ENCODE measurements around the gene MCHR1. TPM values are rescaled to one million over a fixed set of nuclear protein-coding genes. Genes with fewer than 3 reads are reported as not detected.
"Not testable (repeated sequence)": the region's sequence is repeated elsewhere in the genome, so short reads cannot be mapped to it uniquely, and the experiment has no call there.

Gene MCHR1
- total RNA-seq, 2 donors from 2014 or later: not detected

DNA sequence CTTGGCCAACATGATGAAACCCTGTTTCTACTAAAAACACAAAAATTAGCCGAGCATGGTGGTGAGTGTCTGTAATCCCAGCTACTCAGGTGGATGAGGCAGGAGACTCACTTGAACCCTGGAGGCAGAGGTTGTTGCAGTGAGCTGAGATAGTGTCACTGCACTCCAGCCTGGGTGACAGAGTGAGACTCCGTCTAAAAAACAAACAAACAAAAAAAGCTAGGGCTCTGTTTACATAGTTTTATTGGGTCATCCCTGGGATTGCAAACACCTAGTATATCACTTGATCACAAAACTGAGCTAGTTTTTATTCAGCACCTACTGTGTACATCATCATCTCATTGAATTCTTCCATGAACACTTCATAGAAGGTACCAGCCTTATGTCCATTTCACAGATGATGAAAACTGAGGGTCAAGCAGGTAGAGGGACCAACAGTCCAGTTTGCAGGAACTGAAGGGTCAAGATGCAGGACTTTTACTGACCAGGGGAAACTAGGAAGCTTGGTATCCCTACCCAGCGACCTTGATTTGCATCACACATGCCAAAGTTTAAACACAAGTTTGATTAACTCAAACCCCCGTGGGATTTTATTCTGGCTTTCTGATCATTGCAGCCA is 33.6 kb upstream of the MCHR1 start:
- Mint-ChIP-seq H3K4me3 (peak overlapping the region in 1 of 2 donors; percentile 46), H3K4me1 (ENCODE audit: low read depth) (peaks cover 24% of the 10 kb centered on the region), H3K27ac (no peak overlapping the region), H3K36me3 (ENCODE audit: insufficient read depth in 2 of 2) (no peaks in the 10 kb centered on the region), H3K9me3 (no peaks in the 10 kb centered on the region), H3K27me3 (ENCODE audit: low read depth) (no peaks in the 10 kb centered on the region)
- DNase-seq (no peak), ATAC-seq (replicated peaks in 1 of 2) (no peak)

DNA sequence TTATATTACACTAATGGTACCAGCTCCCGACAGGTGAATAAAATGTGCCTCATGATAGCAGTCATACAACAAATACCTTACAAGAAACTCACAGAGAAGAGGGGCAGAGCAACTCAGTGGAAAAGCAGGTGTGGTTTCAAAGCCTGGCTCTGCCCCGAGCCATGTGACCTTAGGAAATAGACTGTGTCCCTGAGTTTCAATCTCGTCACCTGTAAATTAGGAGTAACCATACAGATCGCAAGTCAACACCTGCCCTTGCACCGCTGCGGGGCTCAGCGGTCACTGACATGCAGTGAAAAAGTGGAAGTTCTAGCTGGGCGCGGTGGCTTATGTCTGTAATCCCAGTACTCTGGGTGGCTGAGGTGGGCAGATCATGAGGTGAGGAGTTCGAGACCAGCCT is 30.9 kb upstream of the MCHR1 start:
- H3K36me3 Mint-ChIP-seq (ENCODE audit: insufficient read depth in 2 of 2): no peaks in the 10 kb centered on the region
- no peak for DNase-seq
- no peak overlapping the region for H3K4me3 Mint-ChIP-seq
- no peaks in the 10 kb centered on the region for H3K9me3 Mint-ChIP-seq
- no peak overlapping the region for H3K27ac Mint-ChIP-seq
- ATAC-seq (replicated peaks in 1 of 2): no peak
- no peaks in the 10 kb centered on the region for H3K27me3 Mint-ChIP-seq (ENCODE audit: low read depth)
- peaks cover 50% of the 10 kb centered on the region for H3K4me1 Mint-ChIP-seq (ENCODE audit: low read depth)

DNA sequence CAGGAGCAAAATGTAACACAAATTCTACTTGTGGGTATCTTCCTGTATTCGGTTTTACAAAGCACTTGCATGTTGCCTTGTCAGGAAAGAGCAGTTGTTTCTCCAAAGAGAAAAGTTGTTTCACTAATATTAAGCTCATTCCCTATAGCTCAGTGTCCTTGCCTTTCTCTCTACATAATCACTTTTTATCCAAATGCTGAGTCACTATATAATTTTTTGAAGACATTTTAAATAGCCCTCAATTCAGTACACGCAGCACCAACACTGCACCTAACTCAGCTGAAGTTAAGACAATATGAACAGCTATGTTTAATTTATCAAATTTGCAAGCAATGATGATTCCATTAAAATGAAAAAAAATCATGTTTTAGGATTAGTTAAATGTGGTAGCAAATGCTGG is 28.2 kb upstream of the MCHR1 start:
- ATAC-seq (replicated peaks in 1 of 2) (no peak), DNase-seq (no peak)
- Mint-ChIP-seq H3K9me3 (no peaks in the 10 kb centered on the region), H3K27ac (no peak overlapping the region), H3K27me3 (ENCODE audit: low read depth) (no peaks in the 10 kb centered on the region), H3K36me3 (ENCODE audit: insufficient read depth in 2 of 2) (no peaks in the 10 kb centered on the region), H3K4me3 (peak overlapping the region; percentile 74 to 82), H3K4me1 (ENCODE audit: low read depth) (peaks cover 50% of the 10 kb centered on the region)

DNA sequence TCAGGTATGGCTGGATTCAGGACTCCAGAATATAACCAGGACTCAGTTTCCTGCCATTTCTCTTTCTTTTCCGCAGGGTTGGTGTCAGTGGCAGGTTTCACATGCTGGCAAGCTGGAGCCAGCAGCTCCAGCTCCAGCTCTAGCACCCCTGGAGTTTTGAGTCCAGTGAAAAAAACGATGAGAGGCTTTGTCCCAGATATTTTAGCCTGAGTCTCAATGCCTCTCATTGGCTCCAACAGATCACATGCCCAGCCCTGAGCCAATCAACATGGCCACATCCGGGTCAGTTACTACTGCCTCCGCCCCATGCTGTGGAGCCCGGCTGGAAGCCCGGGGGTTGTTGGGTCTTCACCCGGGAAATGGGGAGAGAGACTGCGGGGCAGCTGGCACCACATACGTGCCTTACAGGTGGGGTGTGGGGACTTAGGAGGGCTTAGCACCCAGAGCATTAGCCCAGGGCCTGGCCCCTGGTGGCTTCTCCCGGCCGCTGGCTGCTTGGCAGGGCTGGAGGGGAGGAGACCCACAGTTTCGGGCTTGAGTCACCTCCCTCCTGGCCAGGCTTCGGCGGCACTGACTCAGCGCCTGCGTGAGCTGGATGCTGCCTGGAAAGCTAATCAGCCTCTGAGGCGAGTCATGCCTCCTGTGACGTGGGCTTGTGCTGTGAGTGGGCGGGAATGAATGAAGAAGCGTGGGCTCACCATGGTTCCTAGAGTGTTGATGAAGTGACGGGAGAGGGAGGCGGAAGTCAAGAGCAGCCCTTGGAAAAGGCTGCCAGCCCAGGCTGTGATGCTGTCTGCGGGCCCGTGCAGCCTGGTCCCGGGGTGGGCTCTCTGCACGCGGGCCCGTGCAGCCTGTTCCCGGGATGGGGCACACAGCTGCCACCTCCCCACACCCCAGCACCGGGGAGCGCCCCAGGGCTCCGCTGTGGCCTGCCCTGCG is 27.5 kb upstream of the MCHR1 start:
- H3K27me3 Mint-ChIP-seq (ENCODE audit: low read depth): no peaks in the 10 kb centered on the region
- no peaks in the 10 kb centered on the region for H3K36me3 Mint-ChIP-seq (ENCODE audit: insufficient read depth in 2 of 2)
- no peaks in the 10 kb centered on the region for H3K9me3 Mint-ChIP-seq
- DNase-seq (peak; percentile 92 to 95), ATAC-seq (replicated peaks in 1 of 2) (peak; percentile 99)
- H3K4me3 Mint-ChIP-seq: peak overlapping the region; percentile 74 to 82
- H3K27ac Mint-ChIP-seq: peak overlapping the region; percentile 86
- peaks cover 42% of the 10 kb centered on the region for H3K4me1 Mint-ChIP-seq (ENCODE audit: low read depth)

DNA sequence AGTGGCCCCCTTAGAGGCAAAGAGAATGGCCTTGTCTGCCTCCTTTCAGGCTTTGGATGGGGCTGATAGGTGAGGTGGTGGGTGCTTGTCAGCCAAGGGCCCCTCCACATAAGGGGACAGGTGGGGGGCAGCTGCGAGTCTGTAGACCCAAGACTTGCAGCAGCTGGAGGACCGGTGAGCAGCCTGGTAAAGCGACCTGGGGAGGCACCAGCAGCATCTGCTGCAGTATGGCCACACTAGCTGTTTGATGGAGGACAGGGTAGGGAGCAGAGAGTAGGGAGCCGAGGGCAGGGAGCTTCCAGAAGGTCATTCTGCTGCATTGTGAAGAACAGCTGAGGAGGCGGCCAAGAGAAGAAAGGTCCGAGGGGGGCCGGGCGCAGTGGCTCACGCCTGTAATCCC is 25.9 kb upstream of the MCHR1 start:
- no peaks in the 10 kb centered on the region for H3K36me3 Mint-ChIP-seq (ENCODE audit: insufficient read depth in 2 of 2)
- ATAC-seq (replicated peaks in 1 of 2): no peak
- no peak for DNase-seq
- no peaks in the 10 kb centered on the region for H3K9me3 Mint-ChIP-seq
- peak overlapping the region; percentile 63 for H3K27ac Mint-ChIP-seq
- H3K4me3 Mint-ChIP-seq: no peak overlapping the region
- H3K27me3 Mint-ChIP-seq (ENCODE audit: low read depth): no peaks in the 10 kb centered on the region
- peaks cover 28% of the 10 kb centered on the region for H3K4me1 Mint-ChIP-seq (ENCODE audit: low read depth)

DNA sequence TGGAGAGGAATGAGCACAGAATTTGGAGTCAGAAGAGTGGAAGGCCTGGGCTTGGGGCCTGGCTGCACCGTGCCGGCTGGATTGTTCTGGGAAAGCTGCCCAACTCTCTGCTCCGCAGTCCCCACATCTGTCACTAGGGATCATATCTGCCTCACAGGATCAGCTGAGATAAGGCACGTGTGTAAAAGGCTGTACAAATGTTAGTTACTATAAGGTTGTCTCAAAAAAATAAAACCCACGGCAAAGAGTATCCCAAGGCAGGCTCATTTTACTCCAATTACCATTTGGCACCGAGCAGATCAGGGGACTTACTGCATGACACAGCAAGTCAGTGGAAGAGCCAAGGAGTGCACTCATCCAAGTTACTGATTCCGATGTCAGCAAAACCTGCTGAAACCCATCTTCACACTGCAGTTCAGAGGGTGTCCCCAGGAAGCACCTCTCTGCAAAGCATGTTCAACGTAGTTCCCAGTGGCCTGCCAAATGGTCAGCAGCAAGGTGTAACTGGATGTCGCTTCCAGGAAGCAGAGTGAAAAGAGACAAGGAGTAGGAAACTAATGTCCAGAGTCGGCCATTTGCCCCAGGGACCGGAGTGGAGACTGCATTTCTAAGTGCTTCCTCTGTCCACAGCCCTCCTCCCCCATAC is 24.6 kb upstream of the MCHR1 start:
- no peak for DNase-seq
- no peak for ATAC-seq (replicated peaks in 1 of 2)
- H3K27ac Mint-ChIP-seq: no peak overlapping the region
- no peaks in the 10 kb centered on the region for H3K9me3 Mint-ChIP-seq
- no peak overlapping the region for H3K4me3 Mint-ChIP-seq
- no peaks in the 10 kb centered on the region for H3K27me3 Mint-ChIP-seq (ENCODE audit: low read depth)
- peaks cover 27% of the 10 kb centered on the region for H3K4me1 Mint-ChIP-seq (ENCODE audit: low read depth)
- H3K36me3 Mint-ChIP-seq (ENCODE audit: insufficient read depth in 2 of 2): no peaks in the 10 kb centered on the region

DNA sequence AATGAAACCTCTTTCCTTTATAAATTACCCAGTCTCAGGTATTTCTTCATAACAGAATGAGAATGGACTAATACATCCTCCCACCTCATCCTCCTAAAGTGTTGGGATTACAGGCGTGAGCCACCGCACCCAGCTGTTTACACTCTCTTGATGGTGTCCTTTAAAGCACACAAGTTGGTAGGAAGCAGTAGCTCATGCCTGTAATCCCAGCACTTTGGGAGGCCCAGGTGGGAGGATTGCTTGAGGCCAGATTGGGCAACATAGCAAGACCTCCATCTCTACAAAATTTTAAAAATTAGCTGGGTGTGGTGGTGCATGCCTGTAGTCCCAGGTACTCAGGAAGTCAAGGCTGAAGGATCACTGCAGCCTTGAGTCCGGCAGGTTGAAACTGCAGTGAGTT is 23.3 kb upstream of the MCHR1 start:
- H3K27me3 Mint-ChIP-seq (ENCODE audit: low read depth); H3K9me3 Mint-ChIP-seq; H3K4me3 Mint-ChIP-seq; DNase-seq; H3K27ac Mint-ChIP-seq; H3K36me3 Mint-ChIP-seq (ENCODE audit: insufficient read depth in 2 of 2); ATAC-seq (replicated peaks in 1 of 2): not testable (repeated sequence)
- H3K4me1 Mint-ChIP-seq (ENCODE audit: low read depth): peaks cover 26% of the 10 kb centered on the region

DNA sequence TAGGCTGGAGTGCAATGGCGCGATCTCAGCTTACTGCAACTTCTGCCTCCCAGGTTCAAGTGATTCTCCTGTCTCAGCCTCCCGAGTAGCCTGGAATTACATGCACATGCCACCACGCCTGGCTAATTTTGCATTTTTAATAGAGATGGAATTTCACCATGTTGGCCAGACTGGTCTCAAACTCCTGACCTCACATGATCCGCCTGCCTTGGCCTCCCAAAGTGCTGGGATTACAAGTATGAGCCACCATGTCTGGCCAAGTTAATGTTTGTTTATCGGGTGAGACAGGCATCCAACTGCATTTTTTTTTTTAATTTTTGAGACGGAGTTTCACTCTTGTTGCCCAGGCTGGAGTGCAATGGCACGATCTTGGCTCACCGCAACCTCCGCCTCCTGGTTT is 22.6 kb upstream of the MCHR1 start:
- ATAC-seq (replicated peaks in 1 of 2); H3K27ac Mint-ChIP-seq; H3K27me3 Mint-ChIP-seq (ENCODE audit: low read depth); H3K9me3 Mint-ChIP-seq; DNase-seq; H3K36me3 Mint-ChIP-seq (ENCODE audit: insufficient read depth in 2 of 2); H3K4me3 Mint-ChIP-seq: not testable (repeated sequence)
- H3K4me1 Mint-ChIP-seq (ENCODE audit: low read depth): peaks cover 18% of the 10 kb centered on the region

DNA sequence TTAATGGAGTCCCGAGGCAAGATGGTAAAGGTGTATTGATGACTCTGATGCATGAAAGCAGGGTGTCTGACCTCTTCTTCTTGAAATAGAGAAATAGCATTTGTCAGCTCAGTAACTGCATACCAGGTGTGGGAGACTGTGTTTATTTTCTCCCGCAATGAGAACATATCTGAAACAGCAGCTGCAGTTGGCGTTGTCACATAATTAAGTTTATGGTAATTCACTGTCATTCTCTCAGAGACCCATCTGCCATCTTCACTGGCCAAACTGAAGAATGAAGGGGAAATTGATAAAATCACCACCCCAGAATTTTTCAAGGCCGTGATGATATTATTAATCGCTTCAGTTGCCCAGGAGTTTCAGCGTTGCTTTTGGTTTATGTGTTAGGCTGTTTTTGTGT is 20.1 kb upstream of the MCHR1 start:
- Mint-ChIP-seq H3K9me3 (no peaks in the 10 kb centered on the region), H3K36me3 (ENCODE audit: insufficient read depth in 2 of 2) (no peaks in the 10 kb centered on the region), H3K27ac (no peak overlapping the region), H3K27me3 (ENCODE audit: low read depth) (no peaks in the 10 kb centered on the region), H3K4me1 (ENCODE audit: low read depth) (no peaks in the 10 kb centered on the region), H3K4me3 (no peak overlapping the region)
- no peak for DNase-seq
- no peak for ATAC-seq (replicated peaks in 1 of 2)

DNA sequence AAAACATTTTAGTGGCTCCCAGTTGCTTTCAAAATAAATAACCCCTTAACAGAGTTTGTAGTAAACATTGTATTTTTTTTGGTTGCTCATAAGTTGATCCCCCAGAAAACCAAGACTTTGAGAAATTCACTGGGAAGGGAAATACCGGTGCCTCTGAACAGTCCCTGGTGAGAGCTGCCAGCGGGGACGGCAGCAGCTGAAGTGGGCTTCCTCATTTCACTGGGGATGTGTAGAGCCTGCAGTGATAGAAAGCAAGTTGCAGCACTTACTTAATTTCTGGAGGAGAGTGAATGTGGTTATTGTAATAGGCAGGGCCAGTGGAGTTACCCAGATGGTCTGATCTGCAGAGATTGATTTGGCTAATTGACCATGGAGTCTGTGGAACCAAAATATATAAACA is 18.6 kb upstream of the MCHR1 start:
- no peaks in the 10 kb centered on the region for H3K9me3 Mint-ChIP-seq
- DNase-seq: no peak
- no peak overlapping the region for H3K27ac Mint-ChIP-seq
- H3K36me3 Mint-ChIP-seq (ENCODE audit: insufficient read depth in 2 of 2): no peaks in the 10 kb centered on the region
- H3K4me3 Mint-ChIP-seq: no peak overlapping the region
- H3K4me1 Mint-ChIP-seq (ENCODE audit: low read depth): no peaks in the 10 kb centered on the region
- H3K27me3 Mint-ChIP-seq (ENCODE audit: low read depth): no peaks in the 10 kb centered on the region
- ATAC-seq (replicated peaks in 1 of 2): no peak

DNA sequence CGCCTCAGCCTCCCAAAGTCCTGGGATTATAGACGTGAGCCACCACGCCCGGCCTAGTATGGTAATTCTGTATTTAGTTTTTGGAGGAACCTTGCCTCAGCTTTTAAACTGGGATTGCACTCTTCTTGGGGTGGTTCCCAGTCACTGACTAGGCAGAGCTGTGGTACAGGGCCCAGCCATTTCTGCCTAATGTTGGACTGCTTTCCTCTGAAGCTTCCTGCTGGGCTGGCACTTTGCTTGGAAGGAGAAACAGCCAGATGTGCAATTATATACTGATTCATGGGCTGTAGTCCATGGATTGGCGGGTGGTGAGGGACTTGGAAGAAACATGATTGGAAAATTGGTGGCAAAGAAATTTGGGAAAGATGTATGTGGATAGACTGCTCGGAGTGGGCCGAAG is 17.6 kb upstream of the MCHR1 start:
- Mint-ChIP-seq H3K27me3 (ENCODE audit: low read depth) (no peaks in the 10 kb centered on the region), H3K27ac (no peak overlapping the region)

DNA sequence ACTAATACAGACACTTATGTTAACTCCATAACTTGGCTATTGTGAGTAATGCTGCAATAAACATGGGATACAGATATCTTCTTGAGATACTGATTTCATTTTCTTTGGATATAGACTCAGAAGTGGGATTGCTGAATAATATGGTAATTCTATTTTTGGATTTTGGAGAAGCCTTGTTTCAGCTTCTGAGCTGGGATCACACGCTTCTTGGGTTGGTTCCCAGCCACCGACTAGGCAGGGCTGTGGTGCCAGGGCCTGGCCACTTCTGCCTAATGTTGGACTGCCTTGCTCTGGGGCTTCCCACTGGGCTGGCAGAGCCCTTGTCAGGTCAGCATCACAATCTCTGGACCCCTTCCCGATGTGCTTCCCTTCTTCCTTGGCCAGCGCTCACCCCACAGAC is 14.0 kb upstream of the MCHR1 start:
- Mint-ChIP-seq H3K4me1 (ENCODE audit: low read depth) (peaks cover 27% of the 10 kb centered on the region), H3K27ac (no peak overlapping the region), H3K36me3 (ENCODE audit: insufficient read depth in 2 of 2) (peaks cover 0 to 3% of the 10 kb centered on the region in 2 donors), H3K9me3 (peaks cover 0 to 2% of the 10 kb centered on the region in 2 donors), H3K4me3 (no peak overlapping the region), H3K27me3 (ENCODE audit: low read depth) (no peaks in the 10 kb centered on the region)
- no peak for DNase-seq
- no peak for ATAC-seq (replicated peaks in 1 of 2)

More for the DNA sequence above, 17.6 kb upstream of the MCHR1 start:
- no peaks in the 10 kb centered on the region for H3K9me3 Mint-ChIP-seq
- no peaks in the 10 kb centered on the region for H3K4me1 Mint-ChIP-seq (ENCODE audit: low read depth)
- no peak for DNase-seq
- H3K36me3 Mint-ChIP-seq (ENCODE audit: insufficient read depth in 2 of 2): no peaks in the 10 kb centered on the region
- H3K4me3 Mint-ChIP-seq: no peak overlapping the region
- ATAC-seq (replicated peaks in 1 of 2): no peak

DNA sequence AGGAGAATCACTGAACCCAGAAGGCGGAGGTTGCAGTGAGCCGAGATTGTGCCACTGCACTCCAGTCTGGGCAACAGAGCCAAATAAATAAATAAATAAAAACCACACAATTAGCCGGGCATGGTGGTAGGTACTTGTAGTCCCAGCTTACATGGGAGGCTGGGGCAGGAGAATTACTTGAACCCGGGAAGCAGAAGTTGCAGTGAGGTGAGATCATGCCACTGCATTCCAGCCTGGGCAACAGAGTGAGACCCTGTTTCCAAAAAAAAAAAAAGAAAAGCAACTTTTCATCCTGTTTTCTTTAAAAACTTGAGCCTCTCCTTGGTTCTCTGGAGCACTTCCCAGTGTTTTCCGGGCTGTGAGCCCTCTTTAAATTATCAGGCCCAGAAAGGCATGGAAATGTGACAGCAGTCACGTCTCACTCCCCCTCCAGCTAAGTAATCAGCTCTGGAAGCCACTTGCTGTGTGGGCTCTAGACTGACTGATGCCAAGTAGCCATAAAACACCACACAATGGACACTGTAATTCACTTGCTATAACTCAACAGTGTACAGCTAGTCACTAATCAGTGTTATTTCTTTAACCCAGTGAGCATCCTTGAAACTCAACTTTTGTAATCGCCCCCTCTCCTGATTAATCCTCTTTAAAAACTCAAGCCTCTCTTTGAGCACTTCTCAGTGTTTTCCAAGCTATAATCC is 13.0 kb upstream of the MCHR1 start:
- H3K27ac Mint-ChIP-seq: no peak overlapping the region

More for the DNA sequence above, 13.0 kb upstream of the MCHR1 start:
- Mint-ChIP-seq H3K4me3 (no peak overlapping the region), H3K27me3 (ENCODE audit: low read depth) (no peaks in the 10 kb centered on the region), H3K4me1 (ENCODE audit: low read depth) (peaks cover 27% of the 10 kb centered on the region), H3K36me3 (ENCODE audit: insufficient read depth in 2 of 2) (peaks cover 0 to 3% of the 10 kb centered on the region in 2 donors), H3K9me3 (peaks cover 0 to 2% of the 10 kb centered on the region in 2 donors)
- DNase-seq (no peak), ATAC-seq (replicated peaks in 1 of 2) (no peak)

All from activated T-cell treated with anti-CD3 and anti-CD28 coated beads, Interleukin-2, amount 50 U/mL, for 72 hours (primary cell).